Measurements from ENCODE around the gene CORIN.

DNA sequence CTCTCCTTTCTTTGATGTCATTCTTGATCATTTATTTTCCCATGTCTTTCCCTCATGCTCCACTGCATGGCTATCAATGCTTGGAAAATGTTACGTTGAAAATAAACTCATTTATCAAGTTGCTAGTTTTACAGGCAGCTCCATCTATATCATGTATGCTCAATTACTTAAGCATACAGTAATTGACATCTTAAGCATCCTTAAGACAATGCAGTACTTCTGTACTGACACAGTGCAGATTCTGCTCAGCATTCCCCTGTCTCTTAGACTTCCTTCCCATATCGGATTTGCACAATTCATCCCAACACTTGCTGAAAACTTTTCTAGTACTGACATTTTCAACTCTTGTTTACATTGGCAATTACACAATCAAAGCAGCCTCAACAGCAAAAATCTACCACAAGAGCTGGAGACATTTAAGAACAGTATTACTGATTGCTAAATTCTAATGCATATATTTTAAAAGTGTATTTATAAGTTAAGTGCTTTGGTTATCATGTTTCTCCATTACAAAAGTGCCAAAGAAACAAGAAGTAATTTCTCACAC is 187.2 kb downstream of the CORIN start:
- TF ChIP-seq CTCF (IDR thresholded peaks at IDR 0.05) (no peak), POLR2A (IDR thresholded peaks at IDR 0.05) (no peak)
